HG02938 (cell line): ENCODE data around the gene RNPEPL1.

Source experiments
- ATAC-seq: cut with Tn5 transposase; IDR thresholded peaks from one replicate; pipeline ENCODE4 v1.9.1; 2021; ENCODE audit warnings: mild to moderate bottlenecking, moderate library complexity; ENCODE audit not compliant: unreplicated experiment

RNPEPL1 gene

DNA sequence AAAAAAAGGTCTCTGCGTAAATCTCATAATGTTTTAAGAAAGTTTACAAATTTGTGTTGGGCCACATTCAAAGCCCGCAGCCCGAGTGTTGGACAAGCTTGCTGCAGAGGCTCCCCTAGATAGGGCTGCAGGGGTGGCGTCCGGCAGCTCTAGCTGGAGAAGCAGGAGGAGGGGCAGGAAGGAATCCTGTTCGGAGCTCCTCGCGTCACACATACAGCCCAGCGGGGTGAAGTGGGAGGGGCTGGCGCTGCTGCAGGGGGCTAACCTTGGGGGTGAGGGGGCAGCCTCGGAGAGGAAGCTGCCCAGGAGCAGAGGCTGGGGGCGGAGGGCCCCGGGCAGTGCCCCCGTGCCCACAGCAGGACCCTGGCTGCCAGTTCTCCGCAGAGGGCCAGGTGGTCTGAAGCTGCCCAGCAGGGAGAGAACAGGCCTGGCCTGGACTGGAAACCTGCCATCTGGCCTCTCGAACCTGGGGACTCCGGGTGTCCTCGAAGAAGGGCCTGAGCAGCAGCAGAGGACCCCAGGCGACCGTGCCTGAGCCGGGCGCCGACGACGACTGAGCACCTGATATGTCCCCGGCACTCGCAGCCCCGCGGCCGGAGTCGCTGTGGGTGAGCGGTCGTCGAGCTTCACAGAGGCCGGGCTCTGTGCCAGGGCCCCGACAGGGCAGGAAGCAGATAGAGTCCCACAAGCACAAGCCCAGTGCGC is 54.4 kb downstream of the RNPEPL1 start:
- ATAC-seq: no peak

- no peak for ATAC-seq
These were observed 55.3 kb downstream of the RNPEPL1 start for GRCh38 chr2:240623531-240624010.

DNA sequence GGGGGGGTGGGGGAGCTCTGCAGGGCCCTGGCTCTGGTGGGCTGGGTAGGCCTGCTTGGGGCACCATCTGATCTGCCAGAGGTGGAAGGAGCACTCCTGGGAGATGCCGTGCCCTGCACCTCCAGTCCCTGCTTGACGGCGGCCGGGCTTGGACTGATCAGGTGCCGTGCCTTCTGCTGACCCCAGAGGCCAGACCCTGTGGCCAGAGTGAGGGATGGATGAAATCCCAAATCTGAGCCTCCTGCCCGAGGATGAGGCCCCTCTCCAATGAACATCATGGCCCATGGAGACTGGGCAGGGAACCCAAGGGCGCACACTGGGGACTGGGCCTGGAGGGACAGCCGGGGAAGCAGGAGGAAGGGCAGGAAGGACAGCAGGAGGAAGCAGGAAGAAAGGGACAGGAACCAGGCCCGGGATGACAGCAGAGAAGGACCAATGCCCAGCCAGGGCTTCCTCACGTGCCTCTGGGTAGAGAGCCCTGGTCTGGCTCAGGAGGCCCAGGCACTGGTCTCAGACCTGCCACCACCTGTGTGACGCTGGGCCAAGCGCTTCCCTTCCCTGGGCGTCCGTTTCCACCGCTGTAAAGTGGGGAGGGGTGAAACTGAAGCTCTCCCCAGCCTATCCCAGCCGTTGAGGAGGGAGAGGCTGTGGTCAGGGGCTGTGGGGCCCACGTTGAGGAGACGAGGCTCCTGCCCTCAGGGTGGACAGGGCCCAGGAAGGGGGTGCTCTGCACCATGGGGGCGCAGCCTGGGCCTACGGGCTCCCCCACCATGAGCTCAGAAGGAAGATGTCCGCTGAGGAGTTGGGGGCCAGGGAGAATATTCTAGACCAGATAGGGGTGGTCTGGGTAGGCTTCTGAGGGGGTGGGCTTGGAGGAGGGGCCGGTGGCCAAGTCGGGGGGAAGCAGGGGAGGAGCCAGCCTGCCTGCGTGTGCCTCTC is 56.0 kb downstream of the RNPEPL1 start:
- no peak for ATAC-seq

DNA sequence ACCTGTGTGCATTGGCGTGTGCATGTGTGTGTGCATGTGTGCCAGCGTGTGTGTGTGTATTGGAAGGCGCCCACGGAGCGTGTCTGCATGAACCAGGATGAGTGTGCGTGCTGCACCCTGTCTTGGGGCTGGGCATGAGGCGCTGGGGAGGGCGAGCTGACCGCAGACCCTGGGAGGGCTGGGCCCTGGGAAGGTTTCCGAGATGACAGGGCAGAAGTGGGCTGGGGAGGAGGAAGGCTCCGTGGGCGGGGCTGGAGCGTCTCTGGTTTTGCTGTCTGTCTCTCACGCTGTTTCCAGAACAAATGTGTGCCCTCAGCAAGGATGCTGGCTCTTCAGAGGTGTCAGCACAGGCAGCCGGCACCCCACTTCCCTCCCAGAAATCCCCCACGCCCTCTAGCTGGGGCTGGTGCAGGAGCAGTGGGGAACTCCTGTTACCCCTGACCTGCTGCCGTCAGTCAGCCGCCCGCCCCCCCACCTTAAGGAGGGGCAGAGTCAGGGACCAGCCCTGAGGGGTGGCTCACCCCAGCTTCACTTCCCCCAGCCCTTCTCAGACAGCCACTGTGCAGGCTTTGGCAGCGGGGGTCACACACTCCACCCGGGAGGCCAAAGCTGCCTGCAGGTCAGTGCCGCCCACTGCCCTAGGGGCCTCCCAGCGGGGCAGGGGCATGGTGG is 56.8 kb downstream of the RNPEPL1 start, which contains the start of gene GPR35:
TSS of gene GPR35 (plus strand) at position 531 of the 672 bp plus-strand sequence. CDS start 4,473 bp downstream, outside the sequence.
- ATAC-seq: no peak

GRCh38 chr2:240626531-240627300 is 58.4 kb downstream of the RNPEPL1 start:
- ATAC-seq: no peak

- ATAC-seq: no peak
These were observed 59.6 kb downstream of the RNPEPL1 start for GRCh38 chr2:240627736-240628506.

GRCh38 chr2:240628507-240628807 is 60.2 kb downstream of the RNPEPL1 start:
- ATAC-seq: no peak

DNA sequence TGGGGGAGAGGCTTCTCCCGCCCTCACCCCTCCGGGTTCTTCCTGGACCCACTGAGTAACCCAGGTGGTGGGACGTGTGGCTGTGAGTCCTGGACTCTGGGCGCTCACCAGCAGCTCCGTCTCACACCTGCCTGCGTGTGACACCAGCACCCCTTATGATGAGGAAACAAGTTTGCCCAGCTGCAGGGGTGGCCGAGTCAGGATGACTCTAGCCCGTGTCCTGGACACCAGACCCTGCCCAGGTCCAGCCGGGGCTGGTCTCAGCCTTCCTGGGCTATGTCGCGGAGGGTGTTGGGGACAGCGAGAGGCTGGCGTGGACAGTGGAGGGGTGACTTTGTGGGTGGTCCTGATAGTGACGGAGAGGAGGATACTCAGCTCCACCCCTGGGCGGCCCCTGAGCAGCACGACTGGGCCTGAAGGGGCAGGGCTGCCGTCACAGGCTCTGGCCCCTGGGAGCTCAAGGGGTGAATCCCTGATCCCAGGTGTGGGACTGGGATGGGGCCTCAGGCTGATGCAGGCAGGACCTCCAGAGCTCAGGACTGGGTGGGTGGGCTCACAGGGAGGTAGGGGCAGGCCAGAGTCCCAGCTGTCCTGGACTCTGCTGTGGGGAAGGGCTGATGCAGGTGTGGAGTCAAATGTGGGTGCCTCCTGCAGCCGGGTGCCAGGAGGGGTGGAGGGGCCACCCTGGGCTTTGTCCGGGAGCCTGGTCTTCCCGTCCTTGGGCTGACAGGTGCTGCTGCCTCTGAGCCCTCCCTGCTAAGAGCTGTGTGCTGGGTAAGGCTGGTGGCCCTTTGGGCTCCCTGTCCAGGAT is 60.7 kb downstream of the RNPEPL1 start:
- ATAC-seq: no peak

GRCh38 chr2:240629619-240629967 is 61.3 kb downstream of the RNPEPL1 start:
- no peak for ATAC-seq

- no peak for ATAC-seq
These were observed 61.9 kb downstream of the RNPEPL1 start for GRCh38 chr2:240629968-240630770.
